HG03039 (cell line): ENCODE data around the gene C1QTNF1.
A peak's percentile ranks its signal among the peaks of the same experiment; 100 is the strongest.
"Not testable (repeated sequence)": the region's sequence is repeated elsewhere in the genome, so short reads cannot be mapped to it uniquely, and the experiment has no call there.

Experiments used
- ATAC-seq: cut with Tn5 transposase; IDR thresholded peaks from one replicate; pipeline ENCODE4 v1.9.1; 2021; ENCODE audit warnings: mild to moderate bottlenecking, moderate library complexity; ENCODE audit not compliant: unreplicated experiment

C1QTNF1 gene

GRCh38 chr17:79005063-79005861 is 18.7 kb upstream of the C1QTNF1 start:
- ATAC-seq = no peak

DNA sequence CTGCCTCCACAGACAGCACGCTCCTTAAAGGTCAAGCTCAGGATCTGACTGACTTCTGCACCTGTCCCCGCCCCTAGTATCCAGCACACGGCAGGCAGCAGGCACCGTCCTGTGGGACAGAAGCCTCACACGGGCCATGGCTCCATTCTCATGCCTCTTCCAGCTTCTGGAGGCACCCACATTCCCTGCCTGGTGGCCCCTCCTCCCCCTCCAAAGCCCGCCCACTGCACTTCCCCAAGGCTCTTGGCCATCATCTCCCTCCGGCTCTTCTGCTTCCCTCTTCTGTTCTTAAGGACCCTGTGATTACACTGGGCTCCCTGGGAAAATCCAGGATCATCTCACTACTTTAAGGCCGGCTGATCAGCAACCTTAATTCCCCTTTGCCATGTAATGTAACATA is 17.9 kb upstream of the C1QTNF1 start:
- ATAC-seq = no peak

DNA sequence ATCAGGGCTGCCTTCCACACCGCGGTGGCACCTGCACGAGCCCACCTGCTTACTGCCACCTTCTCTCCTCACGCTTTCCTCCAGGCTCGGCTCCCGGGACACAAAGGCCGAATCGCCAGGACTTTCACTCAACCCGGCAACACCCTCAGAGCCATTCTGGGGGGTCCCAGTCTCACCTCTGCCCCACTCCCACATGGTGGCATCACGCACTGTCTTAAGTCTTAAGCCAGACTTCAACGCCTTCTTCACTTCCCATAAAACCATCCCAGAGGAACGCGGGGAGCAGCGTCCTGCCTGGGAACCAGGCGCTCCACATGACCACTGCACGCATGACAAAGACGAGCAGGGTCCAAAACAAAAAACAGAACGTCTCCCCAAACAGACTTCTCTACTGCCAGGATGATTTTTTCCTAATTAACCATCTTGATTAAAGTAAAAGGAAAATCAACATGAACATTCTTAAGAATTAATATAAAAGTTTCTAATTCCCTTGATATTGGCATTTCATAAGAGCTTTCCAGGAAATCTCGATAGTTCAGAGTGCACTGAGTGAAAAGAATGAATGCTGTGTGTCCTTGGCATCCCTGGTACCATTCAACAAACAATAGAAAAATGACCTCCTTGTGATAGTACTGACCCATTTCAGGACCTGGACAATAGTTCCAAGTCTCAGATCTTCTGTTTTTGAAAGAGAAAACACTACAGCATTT is 17.0 kb upstream of the C1QTNF1 start:
- ATAC-seq = no peak

GRCh38 chr17:79007504-79008381 is 16.2 kb upstream of the C1QTNF1 start:
- no peak for ATAC-seq

DNA sequence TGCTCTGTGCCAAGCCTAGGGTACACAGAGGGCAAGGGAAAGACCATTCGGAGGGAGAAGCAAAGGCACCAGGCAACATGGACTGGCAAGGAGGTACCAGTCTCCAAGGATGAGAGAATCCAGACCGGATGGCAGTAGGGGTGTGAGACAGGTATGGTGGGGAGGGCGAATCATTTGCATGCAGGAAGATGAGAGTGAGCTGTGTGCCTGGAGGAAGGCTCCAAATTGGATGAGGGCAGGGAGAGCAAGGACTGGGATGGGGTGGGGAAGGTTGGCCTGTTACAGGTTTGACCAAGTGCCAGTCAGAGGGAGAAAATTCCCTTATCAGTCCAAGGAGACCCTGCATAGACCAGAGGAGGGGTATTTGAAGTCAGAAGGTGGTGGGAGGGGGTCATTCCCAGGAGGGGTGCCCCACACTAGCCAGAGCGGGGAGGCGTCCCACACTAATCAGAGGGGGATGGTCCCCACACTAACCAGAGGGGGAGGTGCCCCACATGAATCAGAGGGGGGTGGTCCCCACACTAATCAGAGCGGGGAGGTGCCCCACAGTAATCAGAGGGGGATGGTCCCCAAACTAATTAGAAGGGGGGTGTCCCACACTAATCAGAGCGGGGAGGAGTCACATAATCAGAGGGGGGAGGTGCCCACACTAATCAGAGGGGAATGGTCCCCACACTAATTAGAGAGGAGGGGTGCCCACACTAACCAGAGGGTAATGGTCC is 15.1 kb upstream of the C1QTNF1 start:
- no peak for ATAC-seq

- ATAC-seq = peak; percentile 81
These were observed 14.3 kb upstream of the C1QTNF1 start, which contains the start of gene CANT1 for GRCh38 chr17:79009397-79010303. TSS of gene CANT1 (minus strand) at chr17:79009764. CDS start at chr17:78997622, 12,142 bp downstream.

- no peak for ATAC-seq
These were observed 13.7 kb upstream of the C1QTNF1 start for GRCh38 chr17:79010304-79010646.

DNA sequence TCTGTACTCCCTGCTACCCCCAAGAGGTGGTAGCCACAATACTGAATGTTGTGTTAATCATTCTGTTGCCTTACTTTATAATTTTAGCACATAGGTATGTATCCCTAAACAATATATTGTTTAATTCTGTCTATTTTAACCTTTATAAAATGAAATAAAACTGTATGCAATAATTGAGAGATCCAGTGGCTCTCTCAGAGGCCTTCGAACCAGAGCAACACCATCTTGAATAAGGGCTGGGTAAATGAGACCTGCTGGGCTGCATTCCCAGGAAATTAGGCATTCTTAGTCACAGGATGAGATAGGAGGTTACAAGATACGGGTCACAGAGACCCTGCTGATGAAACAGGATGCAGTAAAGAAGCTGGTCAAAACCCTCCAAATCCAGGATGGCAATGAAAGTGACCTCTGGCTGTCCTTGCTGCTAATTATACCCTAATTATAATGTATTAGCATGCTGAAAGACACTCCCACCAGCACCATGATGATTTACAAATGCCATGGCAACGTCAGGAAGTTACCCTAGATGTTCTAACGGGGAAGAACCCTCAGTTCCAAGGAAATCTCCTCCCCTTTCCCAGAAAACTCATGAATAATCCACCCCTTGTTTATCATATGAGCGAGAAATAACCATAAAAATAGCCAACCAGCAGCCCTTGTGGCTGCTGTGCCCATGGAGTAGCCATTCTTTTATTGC is 12.4 kb upstream of the C1QTNF1 start:
- no peak for ATAC-seq

GRCh38 chr17:79012563-79013134 is 11.3 kb upstream of the C1QTNF1 start:
- ATAC-seq = no peak

DNA sequence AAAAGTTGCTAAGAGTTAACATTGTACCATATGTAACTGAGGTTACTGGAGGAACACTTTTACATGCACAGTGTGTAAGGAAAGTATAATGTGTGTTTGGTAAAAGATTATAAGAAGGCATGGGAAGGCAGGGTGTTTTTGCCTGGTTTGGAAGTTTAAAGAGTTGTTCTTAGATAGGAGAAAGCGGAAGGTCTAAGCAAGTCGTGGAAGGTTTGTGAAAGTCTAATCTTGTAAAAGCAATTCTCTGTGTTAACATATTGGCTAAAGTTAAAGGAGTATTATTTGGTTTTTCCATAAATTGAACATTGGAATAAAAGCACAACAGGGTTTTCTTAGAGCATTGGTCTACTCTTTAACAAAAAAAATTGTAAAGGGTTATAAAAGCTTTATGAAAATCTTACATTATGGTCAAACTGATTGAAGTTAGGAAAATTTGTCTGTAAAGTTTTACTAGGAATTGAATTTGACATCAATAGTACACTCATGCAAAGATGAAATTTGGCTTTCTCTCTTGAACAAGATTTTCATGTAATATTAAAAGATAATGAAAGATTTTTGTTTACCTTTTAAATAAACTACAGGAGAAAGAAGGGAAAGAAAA is 9.7 kb upstream of the C1QTNF1 start:
- no peak for ATAC-seq

- no peak for ATAC-seq
These were observed 6.2 kb upstream of the C1QTNF1 start for GRCh38 chr17:79017546-79018369.

GRCh38 chr17:79018370-79018695 is 5.6 kb upstream of the C1QTNF1 start:
- no peak for ATAC-seq

- ATAC-seq = no peak
These were observed 4.7 kb upstream of the C1QTNF1 start for GRCh38 chr17:79019261-79019631.

GRCh38 chr17:79019632-79020584 is 4.1 kb upstream of the C1QTNF1 start:
- no peak for ATAC-seq

- no peak for ATAC-seq
These were observed 3.2 kb upstream of the C1QTNF1 start for GRCh38 chr17:79020631-79021301.

DNA sequence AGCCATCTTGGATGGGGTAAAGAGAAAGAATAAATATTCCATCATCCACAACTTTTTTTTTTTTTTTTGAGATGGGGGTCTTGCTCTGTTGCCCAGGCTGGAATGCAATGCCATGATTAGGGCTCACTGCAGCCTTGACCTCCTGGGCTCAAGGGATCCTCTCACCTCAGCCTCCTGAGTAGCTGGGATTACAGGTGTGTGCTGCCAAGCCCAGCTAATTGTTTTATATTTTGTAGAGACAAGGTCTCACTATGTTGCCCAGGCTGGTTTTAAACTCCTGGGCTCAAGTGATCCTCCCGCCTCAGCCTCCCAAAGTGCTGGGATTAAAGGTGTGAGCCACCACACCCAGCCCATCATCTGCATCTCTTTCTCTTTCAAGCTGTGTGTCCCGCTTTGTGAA is 2.0 kb upstream of the C1QTNF1 start:
- not testable (repeated sequence) for ATAC-seq
